ENCODE measurements around the gene DYNC1H1. TPM values are rescaled to one million over a fixed set of nuclear protein-coding genes. Genes with fewer than 3 reads are reported as not detected.
"Not testable (repeated sequence)": the region's sequence is repeated elsewhere in the genome, so short reads cannot be mapped to it uniquely, and the experiment has no call there.

DYNC1H1 gene
- total RNA-seq, 1 donor from 2014 or later = 384 TPM

- intact Hi-C loops (cut with DNase I) = no loop called here
- no peak for ATAC-seq (ENCODE audit: poor library complexity)
- DNase-seq = peak; percentile 13
Observed at GRCh38 chr14:102075155-102075554, 110.8 kb downstream of the DYNC1H1 start.

GRCh38 chr14:102077382-102077709, 113.0 kb downstream of the DYNC1H1 start:
- ATAC-seq (ENCODE audit: poor library complexity) (no peak), DNase-seq (no peak)
- intact Hi-C loops (cut with DNase I) = no loop called here

- ATAC-seq (ENCODE audit: poor library complexity); intact Hi-C loops (cut with DNase I); DNase-seq: not testable (repeated sequence)
Observed at GRCh38 chr14:102078361-102078791, 114.0 kb downstream of the DYNC1H1 start.

GRCh38 chr14:102078831-102079699, 114.7 kb downstream of the DYNC1H1 start:
- no peak for ATAC-seq (ENCODE audit: poor library complexity)
- intact Hi-C loops (cut with DNase I) = no loop called here
- DNase-seq = no peak

GRCh38 chr14:102079700-102079979, 115.3 kb downstream of the DYNC1H1 start:
- intact Hi-C loops (cut with DNase I) = no loop called here

GRCh38 chr14:102080183-102081080, 116.1 kb downstream of the DYNC1H1 start:
- intact Hi-C loops (cut with DNase I) = no loop called here
- no peak for ATAC-seq (ENCODE audit: poor library complexity)

More at GRCh38 chr14:102079700-102079979, 115.3 kb downstream of the DYNC1H1 start:
- no peak for ATAC-seq (ENCODE audit: poor library complexity)
- no peak for DNase-seq

GRCh38 chr14:102081231-102082080, 117.1 kb downstream of the DYNC1H1 start:
- ATAC-seq (ENCODE audit: poor library complexity) (no peak), DNase-seq (no peak)
- intact Hi-C loops (cut with DNase I) = no loop called here

More at GRCh38 chr14:102080183-102081080, 116.1 kb downstream of the DYNC1H1 start:
- DNase-seq = no peak

GRCh38 chr14:102084522-102084921, 120.1 kb downstream of the DYNC1H1 start:
- intact Hi-C loops (cut with DNase I); ATAC-seq (ENCODE audit: poor library complexity); DNase-seq: not testable (repeated sequence)

GRCh38 chr14:102084931-102085330, 120.6 kb downstream of the DYNC1H1 start:
- DNase-seq (no peak), ATAC-seq (ENCODE audit: poor library complexity) (no peak)
- intact Hi-C loops (cut with DNase I) = no loop called here

- ATAC-seq (ENCODE audit: poor library complexity) (no peak), DNase-seq (no peak)
- intact Hi-C loops (cut with DNase I) = no loop called here
Observed at GRCh38 chr14:102085488-102085887, 121.1 kb downstream of the DYNC1H1 start.

- intact Hi-C loops (cut with DNase I) = no loop called here
Observed at GRCh38 chr14:102085948-102086708, 121.8 kb downstream of the DYNC1H1 start.

GRCh38 chr14:102086709-102086971, 122.3 kb downstream of the DYNC1H1 start:
- peak; percentile 15 for ATAC-seq (ENCODE audit: poor library complexity)
- intact Hi-C loops (cut with DNase I) = no loop called here
- DNase-seq = no peak

More at GRCh38 chr14:102085948-102086708, 121.8 kb downstream of the DYNC1H1 start:
- DNase-seq = peak; percentile 51
- ATAC-seq (ENCODE audit: poor library complexity) = peak; percentile 8

- ATAC-seq (ENCODE audit: poor library complexity) (peak; percentile 95), DNase-seq (peak; percentile 98)
- intact Hi-C loops (cut with DNase I) = no loop called here
Observed at GRCh38 chr14:102086972-102087761, 122.8 kb downstream of the DYNC1H1 start, which contains the start of gene HSP90AA1. TSS of gene HSP90AA1 (minus strand) at chr14:102087044. CDS start at chr14:102086378, 666 bp downstream.

GRCh38 chr14:102087762-102088011, 123.3 kb downstream of the DYNC1H1 start:
- intact Hi-C loops (cut with DNase I) = no loop called here
- DNase-seq (no peak), ATAC-seq (ENCODE audit: poor library complexity) (no peak)

- intact Hi-C loops (cut with DNase I) = no loop called here
- ATAC-seq (ENCODE audit: poor library complexity) = peak; percentile 12
- peak; percentile 81 for DNase-seq
Observed at GRCh38 chr14:102088012-102088792, 123.8 kb downstream of the DYNC1H1 start.

- intact Hi-C loops (cut with DNase I) = no loop called here
- DNase-seq = no peak
- ATAC-seq (ENCODE audit: poor library complexity) = no peak
Observed at GRCh38 chr14:102089621-102090343, 125.4 kb downstream of the DYNC1H1 start.

All from Right ventricle myocardium superior (tissue), 1 donor.